B cell (primary cell): ENCODE measurements around the gene FCN2. TPM values are rescaled to one million over a fixed set of nuclear protein-coding genes. Genes with fewer than 3 reads are reported as not detected.

ENCODE experiments used
- ATAC-seq: fragments of 200-7000 bp; cut with Tn5 transposase; one replicate; pipeline ENCODE4 v1.10.0; 2021; ENCODE audit warnings: low read depth, mild to moderate bottlenecking, moderate number of reproducible peaks, moderate library complexity
- CTCF ChIA-PET: fragments of 350-600 bp; sonication (Branson Sonifier 250); formaldehyde crosslinking; loops from one replicate; lab custom pipeline; 2021; ENCODE audit warnings: antibody characterized with exemption, inconsistent platforms; lab: Charles Lee
- POLR2A ChIA-PET: fragments of 350-600 bp; sonication (Branson Sonifier 250); formaldehyde crosslinking; loops from one replicate; lab custom pipeline; 2021; ENCODE audit warnings: antibody characterized with exemption; lab: Charles Lee
- DNase-seq: peaks from one replicate; pipeline ENCODE4 v3.0.0; 2013
- H2AFZ ChIP-seq: 2 replicates; pipeline ENCODE4 v1.6.1; 2012; ENCODE audit warnings: mild to moderate bottlenecking, low read depth, low read length; ENCODE audit not compliant: insufficient read depth, poor library complexity, severe bottlenecking
- H3K27ac ChIP-seq, 2 donors: 1 replicate in 1 of 2; 2 replicates in 1 of 2; pipeline ENCODE4 v1.5.1; 2012 to 2013; ENCODE audit warnings: low read length in 2 of 2, mild to moderate bottlenecking in 2 of 2, moderate library complexity in 1 of 2
- H3K27me3 ChIP-seq, 4 experiments: fragments of 200-600 bp in 1 of 4; sonication (generic) in 1 of 4; replicated peaks in 1 of 4; 1 replicate in 2 of 4; 2 replicates in 2 of 4; pipeline versions ENCODE4 v1.6.1 to v1.7.0; 2013 to 2016; ENCODE audit warnings: low read length in 3 of 4, mild to moderate bottlenecking in 2 of 4, mixed read lengths in 1 of 4, moderate library complexity in 1 of 4; ENCODE audit not compliant: insufficient read depth in 4 of 4, control insufficient read depth in 3 of 4; ENCODE audit errors: control extremely low read depth in 1 of 4
- H3K36me3 ChIP-seq, 2 experiments: replicated peaks in 1 of 2; 1 replicate in 1 of 2; 2 replicates in 1 of 2; pipeline versions ENCODE4 v1.6.1 to v1.7.1; 2013; ENCODE audit warnings: low read length in 1 of 2; ENCODE audit not compliant: insufficient read depth in 2 of 2, control insufficient read depth in 1 of 2; ENCODE audit errors: control extremely low read depth in 1 of 2, extremely low read depth in 1 of 2
- H3K4me1 ChIP-seq, 2 donors: fragments of 200-600 bp in 1 of 2; sonication (generic) in 1 of 2; 1 replicate in 1 of 2; 2 replicates in 1 of 2; pipeline versions ENCODE4 v1.5.1 to v1.6.1; 2013 to 2017; ENCODE audit warnings: low read length in 2 of 2; ENCODE audit not compliant: control insufficient read depth in 2 of 2, insufficient read depth in 2 of 2
- H3K4me2 ChIP-seq: replicated peaks from 2 replicates; pipeline ENCODE3; 2012; ENCODE audit warnings: mild to moderate bottlenecking, low read depth, low read length; ENCODE audit not compliant: poor library complexity, severe bottlenecking
- H3K4me3 ChIP-seq, 5 experiments: fragments of 200-600 bp in 1 of 5; sonication (generic) in 1 of 5; 1 replicate in 3 of 5; 2 replicates in 2 of 5; pipeline versions ENCODE4 v1.5.1 to v1.7.0; 2011 to 2016; ENCODE audit warnings: low read length in 4 of 5, mild to moderate bottlenecking in 4 of 5, low read depth in 2 of 5, control low read depth in 1 of 5, moderate library complexity in 1 of 5; ENCODE audit not compliant: insufficient read depth in 1 of 5; ENCODE audit errors: control extremely low read depth in 1 of 5, extremely low read depth in 1 of 5
- H3K79me2 ChIP-seq: fragments of 200-600 bp; sonication (generic); one replicate; pipeline ENCODE4 v1.6.0; 2016; ENCODE audit warnings: low read length; ENCODE audit not compliant: control insufficient read depth, insufficient read depth
- H3K9ac ChIP-seq: fragments of 200-600 bp; sonication (generic); 2 replicates; pipeline ENCODE4 v1.6.1; 2017; ENCODE audit warnings: mild to moderate bottlenecking, low read length, moderate library complexity
- H3K9me3 ChIP-seq, 3 donors: one replicate each; pipeline versions ENCODE4 v1.6.1 to v1.7.1; 2013; ENCODE audit warnings: low read length in 2 of 3; ENCODE audit not compliant: control insufficient read depth in 2 of 3, insufficient read depth in 1 of 3; ENCODE audit errors: control extremely low read depth in 1 of 3
- H4K20me1 ChIP-seq: 2 replicates; pipeline ENCODE4 v1.6.0; 2012; ENCODE audit warnings: mild to moderate bottlenecking, low read length; ENCODE audit not compliant: insufficient read depth, control insufficient read depth, poor library complexity, severe bottlenecking
- H3K27ac Mint-ChIP-seq: one replicate; pipeline ENCODE4 v1.8.0; 2021; ENCODE audit warnings: mixed read lengths
- H3K27me3 Mint-ChIP-seq: one replicate; pipeline ENCODE4 v1.8.0; 2021; ENCODE audit warnings: mixed read lengths
- H3K4me1 Mint-ChIP-seq: one replicate; pipeline ENCODE4 v1.8.0; 2021; ENCODE audit warnings: mixed read lengths
- H3K4me3 Mint-ChIP-seq: one replicate; pipeline ENCODE4 v1.8.0; 2021; ENCODE audit warnings: mixed read lengths
- H3K9me3 Mint-ChIP-seq: one replicate; pipeline ENCODE4 v1.8.0; 2022; ENCODE audit warnings: mixed read lengths; ENCODE audit not compliant: insufficient read depth
- CTCF ChIP-seq: fragments of 200-600 bp; IDR thresholded peaks from one replicate; pipeline ENCODE4 v1.8.0; 2022; ENCODE audit warnings: antibody characterized with exemption, mild to moderate bottlenecking
- EZH2 ChIP-seq: IDR thresholded peaks from 2 replicates; pipeline ENCODE4 v1.6.1; 2012; ENCODE audit warnings: borderline replicate concordance, low read depth, mild to moderate bottlenecking, moderate library complexity, low read length; ENCODE audit not compliant: insufficient read depth, poor library complexity, severe bottlenecking
- WGBS: methylation state at CpG from one replicate; pipeline ENCODE4 v1.1.5; 2013; ENCODE audit warnings: missing lambda C conversion rate; ENCODE audit not compliant: insufficient coverage; 5-methylcytosine and 5-hydroxymethylcytosine counted together
- intact Hi-C: fragments of 100-400 bp; cut with micrococcal nuclease; formaldehyde crosslinking; loops from one replicate; pipeline ENCODE4 v1.10.0; 2022
- polyA plus RNA-seq: library from polyadenylated mRNA; depleted of rRNA; stranded (reverse); fragments of >200 nt; gene quantifications from 2 replicates; pipeline ENCODE4 v1.2.3, GENCODE V29; 2012
- total RNA-seq, 2 donors: library from RNA; stranded (reverse); fragments of 120-200 nt in 1 of 2; gene quantifications; 1 replicate in 1 of 2; 2 replicates in 1 of 2; pipeline versions ENCODE4 v1.2.3 to v1.2.4, GENCODE V29; 2013 to 2022

FCN2 gene
- total and polyA plus RNA-seq, 2 donors (not counting 1 experiment from before 2014, with no cell fraction given): not detected

- Histone ChIP-seq H3K79me2 (no peaks in the 10 kb centered on the region), H3K4me1 (peaks cover 0 to 11% of the 10 kb centered on the region in 2 donors), H3K9me3 (peaks cover 2 to 24% (median 14%) of the 10 kb centered on the region in 3 donors), H4K20me1 (no peaks in the 10 kb centered on the region), H3K27me3 (peaks cover 0 to 4% (median 2%) of the 10 kb centered on the region in 4 experiments), H2AFZ (no peak overlapping the region), H3K9ac (no peak overlapping the region), H3K27ac (no peak overlapping the region), H3K4me2 (no peak overlapping the region), H3K36me3 (no peaks in the 10 kb centered on the region), H3K4me3 (no peak overlapping the region)
- intact Hi-C loops: no loop called here
- Mint-ChIP-seq H3K4me3 (no peak overlapping the region), H3K27me3 (peaks cover 7% of the 10 kb centered on the region), H3K27ac (no peak overlapping the region), H3K9me3 (peaks cover 3% of the 10 kb centered on the region), H3K4me1 (peaks cover 7% of the 10 kb centered on the region)
- DNase-seq: no peak
- no peak for ATAC-seq
- WGBS: 40% methylated on average over 1 of the region's 1 CpG
- TF ChIP-seq EZH2 (no peak), CTCF (no peak)
- POLR2A ChIA-PET: no interaction called here
- CTCF ChIA-PET: no interaction called here
Observed at GRCh38 chr9:134875371-134875770, 5.2 kb upstream of the FCN2 start.

GRCh38 chr9:134877541-134877940 lies 3.1 kb upstream of the FCN2 start:
- H3K27ac Mint-ChIP-seq: no peak overlapping the region
- Histone ChIP-seq H3K4me2 (no peak overlapping the region), H3K36me3 (no peaks in the 10 kb centered on the region), H3K27ac (no peak overlapping the region), H3K9ac (no peak overlapping the region), H3K79me2 (no peaks in the 10 kb centered on the region), H4K20me1 (no peaks in the 10 kb centered on the region), H3K9me3 (peaks cover 2 to 7% (median 4%) of the 10 kb centered on the region in 3 donors), H3K4me1 (peaks cover 0 to 5% of the 10 kb centered on the region in 2 donors), H2AFZ (no peak overlapping the region), H3K27me3 (peaks cover 0 to 14% (median 2%) of the 10 kb centered on the region in 4 experiments), H3K4me3 (no peak overlapping the region)
- H3K9me3 Mint-ChIP-seq: no peaks in the 10 kb centered on the region
- peaks cover 1% of the 10 kb centered on the region for H3K4me1 Mint-ChIP-seq
- DNase-seq (no peak), ATAC-seq (no peak)
- peaks cover 6% of the 10 kb centered on the region for H3K27me3 Mint-ChIP-seq
- ChIA-PET CTCF (no interaction called here), POLR2A (no interaction called here)
- no peak overlapping the region for H3K4me3 Mint-ChIP-seq
- TF ChIP-seq EZH2 (no peak), CTCF (no peak)
- WGBS: 95% methylated on average over 3 of the region's 4 CpGs
- intact Hi-C loops: no loop called here
